NCI-H1417 (cell line): ENCODE measurements around the gene ACOT4.
"Not testable (repeated sequence)": the region's sequence is repeated elsewhere in the genome, so short reads cannot be mapped to it uniquely, and the experiment has no call there.

Experiments used
- DNase-seq, 3 experiments: peaks; one replicate each; lab custom pipeline; 2025; lab: John Stamatoyannopoulos, UW

Gene ACOT4

GRCh38 chr14:73591690-73592449, at the start of gene ACOT4:
Gene ACOT4 (plus strand): TSS chr14:73591873. CDS start chr14:73591960, 87 bp downstream.
- peak; percentile 41 to 93 (median 82) for DNase-seq

- not testable (repeated sequence) for DNase-seq
These were observed 48.7 kb upstream of the ACOT4 start for GRCh38 chr14:73542961-73543360.

GRCh38 chr14:73545353-73545752, 46.3 kb upstream of the ACOT4 start:
- not testable (repeated sequence) for DNase-seq

- DNase-seq = not testable (repeated sequence)
These were observed 42.6 kb upstream of the ACOT4 start for GRCh38 chr14:73549097-73549496.

- DNase-seq = not testable (repeated sequence)
These were observed 41.7 kb upstream of the ACOT4 start for GRCh38 chr14:73549889-73550524.

GRCh38 chr14:73553845-73554244, 37.8 kb upstream of the ACOT4 start:
- no peak for DNase-seq

GRCh38 chr14:73557201-73557600, 34.5 kb upstream of the ACOT4 start:
- not testable (repeated sequence) for DNase-seq

GRCh38 chr14:73558238-73558637, 33.4 kb upstream of the ACOT4 start:
- not testable (repeated sequence) for DNase-seq

GRCh38 chr14:73562256-73562655, 29.4 kb upstream of the ACOT4 start:
- not testable (repeated sequence) for DNase-seq

GRCh38 chr14:73562696-73563095, 29.0 kb upstream of the ACOT4 start:
- not testable (repeated sequence) for DNase-seq

GRCh38 chr14:73566431-73566830, 25.2 kb upstream of the ACOT4 start:
- not testable (repeated sequence) for DNase-seq

- DNase-seq = not testable (repeated sequence)
These were observed 24.7 kb upstream of the ACOT4 start for GRCh38 chr14:73566935-73567334.

- DNase-seq = no peak
These were observed 24.3 kb upstream of the ACOT4 start for GRCh38 chr14:73567358-73567757.

- peak; percentile 9 to 70 (median 22) for DNase-seq
These were observed 23.5 kb upstream of the ACOT4 start for GRCh38 chr14:73567951-73568885.

GRCh38 chr14:73568886-73569184, 22.8 kb upstream of the ACOT4 start:
- not testable (repeated sequence) for DNase-seq

GRCh38 chr14:73569185-73569958, 22.3 kb upstream of the ACOT4 start, which contains the start of gene ACOT2:
Gene ACOT2 (plus strand): TSS chr14:73569213. CDS start chr14:73569241, 28 bp downstream.
- DNase-seq = peak; percentile 76 to 93 (median 90)

- peak; percentile 15 to 38 (median 25) for DNase-seq
These were observed 20.8 kb upstream of the ACOT4 start for GRCh38 chr14:73570913-73571312.

- not testable (repeated sequence) for DNase-seq
These were observed 18.6 kb upstream of the ACOT4 start for GRCh38 chr14:73573034-73573433.

GRCh38 chr14:73573740-73574139, 17.9 kb upstream of the ACOT4 start:
- not testable (repeated sequence) for DNase-seq

- not testable (repeated sequence) for DNase-seq
These were observed 17.4 kb upstream of the ACOT4 start for GRCh38 chr14:73574251-73574650.

- no peak for DNase-seq
These were observed 15.3 kb upstream of the ACOT4 start for GRCh38 chr14:73576391-73576790.
